HT1080 (cell line): Measurements from ENCODE around the gene FAM117A. TPM values are rescaled to one million over a fixed set of nuclear protein-coding genes. Genes with fewer than 3 reads are reported as not detected.
"Not testable (repeated sequence)": the region's sequence is repeated elsewhere in the genome, so short reads cannot be mapped to it uniquely, and the experiment has no call there.

ENCODE experiments used
- DNase-seq: peaks from one replicate; pipeline ENCODE4 v3.0.0-alpha.2; 2015; ENCODE audit warnings: low read depth
- total RNA-seq: library from RNA; depleted of rRNA; stranded (reverse); fragments of >200 nt; shearing (Covaris generic); gene quantifications from 2 replicates; pipeline ENCODE4 v1.2.3, GENCODE V29; 2014

Gene FAM117A
- total RNA-seq, 1 experiment from 2014 or later, result 5.4 TPM

DNA sequence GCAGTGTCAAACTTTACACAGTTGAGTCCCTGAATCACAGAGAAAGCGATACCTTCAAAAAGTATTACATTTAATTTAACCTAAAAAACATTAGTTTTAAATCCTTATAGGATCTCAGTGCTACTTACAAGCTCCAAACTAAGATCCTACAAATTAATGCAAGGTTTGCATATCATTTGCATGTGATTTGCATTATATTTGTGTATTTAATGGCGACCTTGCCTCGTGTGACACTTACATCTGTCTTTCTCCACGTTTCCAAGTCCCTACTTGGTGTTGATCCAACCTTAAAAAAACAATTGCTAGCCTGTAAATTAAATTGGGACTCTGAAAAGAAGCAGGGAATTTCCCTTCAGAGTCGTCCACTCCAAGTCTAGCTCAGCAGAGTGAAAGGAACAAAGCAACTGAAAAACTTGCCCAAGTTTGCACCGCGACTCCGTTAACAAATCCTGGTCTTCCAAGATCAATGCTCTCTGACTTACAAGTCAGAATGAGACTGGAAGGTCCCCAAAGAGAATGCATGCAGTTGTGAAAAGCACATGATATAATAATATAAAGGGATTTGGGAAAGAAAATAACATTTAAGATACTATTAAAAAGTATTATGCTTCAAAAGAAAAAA lies 739 bp upstream of the FAM117A start:
- no peak for DNase-seq

DNA sequence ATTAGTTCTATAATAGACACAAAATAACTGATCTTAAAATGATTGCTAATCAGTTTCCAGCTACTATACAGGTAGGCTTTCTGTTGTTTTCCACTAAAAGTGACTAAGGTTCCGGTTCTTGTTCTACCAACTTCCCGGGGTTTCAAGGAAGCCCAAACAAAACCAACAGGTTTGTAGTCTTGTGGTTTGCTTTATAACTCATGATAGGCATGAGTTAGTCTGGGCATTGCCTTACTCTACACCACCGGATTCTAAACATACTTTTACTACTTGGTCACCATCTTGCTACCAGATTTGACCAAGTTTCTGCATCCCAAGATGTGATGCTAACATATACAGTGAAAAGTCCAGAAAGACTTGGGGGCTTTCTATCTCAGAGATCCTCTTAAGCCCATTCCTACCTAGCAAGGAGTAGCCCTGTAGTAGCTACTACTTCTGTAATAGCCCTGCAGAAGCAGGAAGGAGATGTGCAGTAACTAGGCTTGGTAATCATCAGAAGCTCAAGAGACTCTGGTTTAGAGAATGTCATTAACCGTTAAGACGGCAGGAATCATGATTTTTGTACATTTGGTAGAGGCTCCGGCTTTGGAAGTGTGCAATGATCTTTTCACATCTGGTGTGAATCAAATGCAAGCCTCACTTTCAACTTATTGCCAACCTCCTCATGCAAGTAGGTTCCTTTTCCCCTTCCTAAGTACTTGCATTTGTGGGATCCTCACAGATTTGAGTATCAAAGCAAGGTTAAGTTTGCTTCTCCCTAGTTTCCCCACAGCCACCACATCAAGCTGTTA lies 1.6 kb downstream of the FAM117A start:
- no peak for DNase-seq

DNA sequence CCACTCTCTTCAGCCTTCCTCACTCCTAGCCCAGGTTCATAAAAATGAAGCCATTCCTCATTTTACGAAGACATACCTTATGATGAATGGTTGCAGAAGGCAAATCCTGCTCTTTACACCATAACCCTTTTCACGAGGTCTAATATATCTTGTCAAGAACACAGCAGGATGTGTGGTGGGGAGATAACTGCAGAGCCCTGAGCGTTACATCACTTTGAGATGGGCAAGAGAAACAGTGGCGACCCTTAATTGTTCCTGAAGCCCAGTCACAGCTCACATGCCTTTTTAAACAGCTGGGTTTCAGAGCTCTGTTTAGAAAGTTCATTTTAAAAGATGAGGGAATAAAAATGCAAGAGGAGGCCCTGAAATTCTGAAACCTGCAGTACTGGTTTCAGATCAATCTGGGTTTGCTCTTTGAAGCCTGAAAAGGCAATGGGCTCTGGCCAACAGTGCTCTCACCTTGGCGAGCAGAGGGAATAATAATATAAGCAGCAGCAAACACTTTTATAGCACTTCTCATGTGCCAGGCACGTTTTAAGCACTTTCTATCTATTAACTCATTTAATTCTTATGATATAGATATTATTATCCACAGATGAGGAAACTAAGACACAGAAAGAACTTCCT lies 2.9 kb downstream of the FAM117A start:
- DNase-seq, result no peak

DNA sequence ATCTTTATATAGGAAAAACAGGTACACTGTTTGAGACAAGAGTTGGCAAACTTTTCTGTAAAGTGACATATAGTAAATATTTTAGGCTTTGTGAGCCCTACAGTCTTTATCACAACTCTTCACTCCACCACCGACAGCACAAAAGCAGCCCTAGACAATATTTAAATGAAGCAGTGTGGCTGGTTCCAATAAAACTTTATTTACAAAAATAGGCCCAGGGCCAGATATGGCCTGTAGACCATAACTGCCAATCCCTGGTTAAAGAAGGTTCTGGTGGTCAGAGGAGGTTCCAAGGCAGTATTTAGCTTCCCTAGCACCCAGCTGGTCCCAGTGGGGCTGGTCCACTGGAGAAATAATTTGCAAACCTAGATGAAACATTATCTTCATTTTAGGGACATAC lies 3.6 kb downstream of the FAM117A start:
- no peak for DNase-seq

DNA sequence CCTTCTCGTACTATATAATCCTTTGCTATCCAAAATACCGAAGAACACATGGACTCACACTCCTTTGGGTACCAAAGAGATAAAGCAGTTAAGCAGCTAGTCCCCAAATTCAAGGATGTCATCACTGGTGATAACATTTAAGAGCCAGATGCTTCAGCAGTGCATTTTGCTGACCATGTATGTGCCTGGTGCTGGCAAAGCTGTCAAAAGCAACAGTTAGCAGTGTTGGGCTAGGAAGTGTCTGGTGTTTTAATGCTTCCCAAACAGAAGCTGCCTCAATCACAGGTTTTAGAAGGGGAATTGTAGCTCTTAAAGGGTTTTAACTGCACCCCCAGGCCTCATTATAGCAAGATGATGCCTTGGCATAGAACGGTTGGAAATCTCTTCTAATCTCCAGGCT lies 4.7 kb downstream of the FAM117A start:
- DNase-seq, result no peak

DNA sequence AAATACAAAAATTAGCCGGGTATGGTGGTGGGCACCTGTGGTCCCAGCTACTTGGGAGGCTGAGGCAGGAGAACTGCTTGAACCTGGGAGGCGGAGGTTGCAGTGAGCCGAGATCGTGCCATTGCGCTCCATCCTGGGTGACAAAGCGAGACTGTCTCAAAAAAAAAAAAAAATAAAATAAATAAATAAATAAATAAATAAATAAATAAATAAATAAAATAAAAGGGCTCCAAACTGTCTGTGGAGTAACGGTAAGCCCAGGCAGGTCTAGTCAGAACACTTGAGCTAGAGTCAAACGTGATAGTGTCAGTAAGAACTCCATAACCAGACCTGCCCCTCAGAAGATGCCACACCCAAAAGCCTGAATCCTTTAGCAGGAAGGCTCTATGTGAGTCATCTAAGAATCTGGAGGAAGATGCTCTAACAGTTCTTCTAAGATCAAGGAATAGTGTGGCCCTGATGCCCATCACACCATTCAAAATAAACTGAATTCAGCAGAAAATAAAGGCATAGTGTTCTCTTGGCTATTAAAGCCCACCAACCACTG lies 5.4 kb downstream of the FAM117A start:
- not testable (repeated sequence) for DNase-seq

DNA sequence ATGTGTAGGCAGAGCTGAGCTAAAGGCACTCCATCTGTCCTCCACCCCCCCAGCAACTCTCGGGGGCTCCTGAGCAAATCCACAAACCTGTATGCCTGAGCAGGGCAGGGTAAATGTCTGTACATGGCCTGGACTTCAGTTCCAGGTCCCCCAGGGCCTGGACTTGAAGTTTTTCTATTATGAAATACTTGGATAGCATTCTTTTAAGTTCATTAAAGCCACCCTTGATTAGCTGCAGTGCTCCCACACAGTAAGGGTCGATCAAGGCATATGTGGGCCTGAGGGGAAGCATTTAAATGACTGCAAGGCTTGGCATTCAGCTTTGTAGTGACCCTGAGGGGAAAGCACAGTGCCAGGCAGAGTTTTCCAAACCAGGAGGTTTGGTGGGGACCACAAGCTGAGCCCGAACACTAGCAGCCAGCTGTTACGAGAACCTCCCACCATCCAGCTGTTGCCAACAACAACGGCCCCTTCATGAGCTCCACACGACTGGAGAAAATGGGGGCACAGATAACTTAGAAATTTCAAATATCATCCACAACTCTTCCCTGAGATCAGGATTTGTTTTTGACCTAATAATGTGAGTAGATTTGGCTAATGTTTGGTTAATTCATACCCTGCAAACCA lies 6.7 kb downstream of the FAM117A start:
- no peak for DNase-seq

DNA sequence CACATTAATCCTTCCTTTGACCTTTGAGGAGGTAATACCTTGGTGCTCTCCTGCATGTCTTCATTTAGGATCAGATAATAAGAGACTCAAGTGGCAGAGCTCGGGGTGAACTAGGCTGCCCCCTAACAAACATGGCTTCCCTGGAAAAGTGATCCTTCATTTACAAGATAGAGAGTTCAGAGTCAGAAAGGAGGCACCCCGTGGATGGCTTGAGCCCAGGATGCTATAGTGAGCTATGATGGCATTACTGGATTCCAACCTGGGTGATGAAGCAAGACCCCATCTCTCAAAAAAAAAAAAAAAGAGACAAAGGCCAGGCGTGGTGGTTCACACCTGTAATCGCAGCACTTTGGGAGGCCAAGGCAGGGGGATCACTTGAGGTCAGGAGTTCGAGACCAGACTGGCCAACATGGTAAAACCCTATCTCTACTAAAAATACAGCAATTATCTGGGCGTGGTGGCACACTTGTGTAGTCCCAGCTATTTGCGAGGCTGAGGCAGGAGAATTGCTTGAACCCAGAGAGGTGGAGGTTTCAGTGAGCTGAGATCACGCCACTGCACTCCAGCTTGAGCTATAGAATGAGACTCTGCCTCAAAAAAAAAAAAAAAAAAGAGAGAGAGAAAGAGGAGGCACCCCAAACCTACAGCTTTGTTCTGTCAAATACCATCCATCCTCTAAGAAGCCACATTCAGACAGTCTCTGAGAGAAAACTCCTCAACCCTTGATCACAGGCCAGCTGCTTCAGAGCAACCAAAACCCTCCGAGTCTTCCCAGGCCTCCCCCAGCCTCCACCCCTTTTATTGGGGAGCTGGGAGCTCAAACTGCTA lies 7.4 kb downstream of the FAM117A start:
- DNase-seq, result no peak

DNA sequence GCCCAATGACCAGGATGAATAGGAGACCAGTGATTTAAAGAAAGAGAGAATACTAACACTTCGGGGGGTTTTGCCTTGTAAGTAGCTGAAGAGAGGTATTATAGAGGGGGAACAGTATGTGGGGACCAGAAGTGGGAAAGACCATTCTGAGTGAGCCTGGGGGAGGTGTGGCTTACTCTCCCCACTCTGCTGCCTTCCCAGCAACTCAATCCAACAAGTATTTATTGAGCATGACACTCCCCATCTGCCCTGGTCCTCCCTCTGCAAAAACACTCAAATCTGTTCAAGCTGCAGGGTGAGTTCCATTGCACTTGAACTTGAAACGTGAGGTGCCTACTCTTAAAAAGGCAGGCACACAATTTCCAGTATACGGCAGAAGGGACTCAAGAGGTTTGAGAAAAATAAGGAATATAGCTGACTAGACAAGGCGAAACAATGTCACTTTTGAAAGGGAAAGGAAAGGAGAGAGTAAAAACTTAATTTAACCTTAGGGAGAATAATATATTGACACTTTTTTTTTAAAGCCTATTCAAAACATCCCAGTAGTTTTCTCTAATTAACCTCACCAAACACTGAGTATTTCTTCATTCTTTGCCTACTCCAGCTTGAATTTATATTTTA lies 8.2 kb downstream of the FAM117A start:
- DNase-seq, result no peak

DNA sequence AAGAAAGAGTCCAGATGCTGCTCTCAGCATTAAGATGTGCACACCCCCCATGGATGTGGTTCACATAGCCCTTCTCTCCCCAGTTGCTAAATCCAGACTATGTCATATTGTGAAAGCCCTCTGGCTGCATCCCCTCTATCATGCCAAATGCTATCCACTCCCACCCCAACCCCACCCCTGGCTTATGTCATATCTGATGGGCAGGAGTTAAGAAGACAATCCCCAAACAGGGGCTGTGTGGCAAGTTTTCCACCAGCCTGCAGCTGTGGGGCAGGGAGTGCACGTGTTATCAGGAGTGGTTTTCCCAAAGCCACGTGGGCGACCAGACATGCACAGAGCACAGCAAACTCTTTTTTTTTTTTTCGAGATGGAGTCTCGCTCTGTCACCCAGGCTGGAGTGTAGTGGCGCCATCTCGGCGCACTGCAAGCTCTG lies 10.0 kb downstream of the FAM117A start:
- no peak for DNase-seq

DNA sequence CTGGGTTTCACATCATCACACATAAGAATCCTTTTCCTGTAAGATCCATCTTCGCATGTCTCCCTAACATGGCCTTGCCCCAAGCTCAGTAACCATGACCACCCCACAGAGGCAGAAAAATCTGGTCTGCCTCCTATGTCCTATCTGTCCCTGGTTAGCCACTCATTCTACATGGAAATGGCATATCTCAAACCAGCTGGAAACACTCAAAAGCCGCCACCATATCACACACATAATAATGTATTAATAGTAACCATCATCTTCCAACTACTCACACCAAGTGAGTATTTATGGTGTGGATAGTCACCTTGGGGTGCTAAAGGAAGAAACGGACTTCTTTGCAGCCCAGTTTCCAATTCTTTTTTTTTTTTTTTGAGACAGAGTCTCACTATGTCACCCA lies 11.4 kb downstream of the FAM117A start:
- DNase-seq, result no peak

DNA sequence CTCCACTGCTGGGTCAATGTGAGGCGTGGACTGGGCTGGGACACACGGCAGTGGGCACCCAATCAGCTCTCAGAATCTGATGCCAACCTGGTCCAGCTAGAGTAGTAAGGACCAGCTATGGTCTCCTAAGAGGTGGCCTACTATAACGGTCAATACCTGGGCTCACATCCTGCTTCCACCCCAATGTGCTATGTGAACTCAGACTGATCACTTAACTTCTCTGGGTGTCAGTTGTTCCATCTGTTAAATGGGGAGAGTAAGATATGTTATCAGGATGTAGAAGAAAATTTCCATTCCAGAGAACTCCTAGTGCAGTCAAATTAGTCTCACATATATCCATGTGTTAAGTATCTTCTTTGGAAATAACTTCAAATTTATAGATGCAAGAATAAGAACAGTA lies 14.2 kb downstream of the FAM117A start:
- DNase-seq, result no peak

DNA sequence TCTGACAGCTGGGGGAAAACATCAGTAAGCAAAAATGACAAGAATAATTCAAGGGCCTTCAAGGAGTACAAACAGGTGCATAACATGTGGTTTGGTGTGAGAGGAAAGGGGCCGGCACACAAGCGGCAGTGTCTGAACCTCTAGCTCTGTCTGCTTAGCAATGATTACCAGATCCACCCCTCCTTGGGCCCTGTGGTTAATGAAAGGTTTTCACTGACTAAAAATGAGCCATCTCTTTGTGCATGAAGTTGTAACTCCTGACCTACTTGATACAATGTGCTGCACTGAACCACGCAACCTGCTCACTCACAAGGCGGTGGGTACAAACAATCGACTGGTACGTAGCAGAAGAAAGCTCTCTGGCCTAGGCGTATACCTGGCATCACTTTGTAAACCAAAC lies 15.1 kb downstream of the FAM117A start:
- DNase-seq, result no peak

DNA sequence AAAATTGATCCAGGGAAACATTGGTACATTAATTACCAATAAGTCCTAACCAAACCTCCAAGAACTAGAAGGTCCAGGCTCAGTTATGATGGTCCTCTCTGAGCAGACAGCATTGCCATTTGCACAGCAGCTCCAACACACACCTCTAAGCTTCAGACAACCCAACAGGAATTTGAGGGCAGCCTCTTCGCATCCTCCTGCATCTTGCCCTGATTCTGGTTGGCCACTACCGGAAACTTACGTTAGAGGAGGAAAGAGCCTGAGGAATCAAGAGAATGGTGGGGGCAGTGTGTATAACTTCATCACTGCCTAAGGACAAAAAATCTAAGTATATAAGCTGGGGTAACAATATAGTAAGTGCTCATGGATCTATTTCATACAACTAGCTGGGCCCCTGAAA lies 15.7 kb downstream of the FAM117A start:
- DNase-seq, result no peak

DNA sequence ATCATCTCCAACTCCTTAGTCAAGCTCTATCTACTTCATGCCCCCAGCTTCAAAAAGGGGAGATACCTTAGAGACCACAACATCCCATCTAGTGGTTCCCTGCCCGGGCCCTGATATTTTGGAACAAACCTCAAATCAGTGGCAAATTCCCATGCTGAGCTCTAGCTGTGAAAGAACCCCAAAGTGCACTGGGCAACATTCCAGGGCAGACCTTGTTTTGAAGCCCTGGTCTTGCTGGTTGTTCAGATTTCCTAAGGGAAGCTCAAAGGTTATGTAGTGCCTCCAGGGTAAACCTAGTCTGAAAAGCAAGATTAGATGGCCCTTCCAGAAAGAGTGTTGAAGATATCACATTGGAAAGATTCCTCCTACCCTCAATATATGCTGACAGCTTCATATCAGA lies 16.3 kb downstream of the FAM117A start:
- no peak for DNase-seq

DNA sequence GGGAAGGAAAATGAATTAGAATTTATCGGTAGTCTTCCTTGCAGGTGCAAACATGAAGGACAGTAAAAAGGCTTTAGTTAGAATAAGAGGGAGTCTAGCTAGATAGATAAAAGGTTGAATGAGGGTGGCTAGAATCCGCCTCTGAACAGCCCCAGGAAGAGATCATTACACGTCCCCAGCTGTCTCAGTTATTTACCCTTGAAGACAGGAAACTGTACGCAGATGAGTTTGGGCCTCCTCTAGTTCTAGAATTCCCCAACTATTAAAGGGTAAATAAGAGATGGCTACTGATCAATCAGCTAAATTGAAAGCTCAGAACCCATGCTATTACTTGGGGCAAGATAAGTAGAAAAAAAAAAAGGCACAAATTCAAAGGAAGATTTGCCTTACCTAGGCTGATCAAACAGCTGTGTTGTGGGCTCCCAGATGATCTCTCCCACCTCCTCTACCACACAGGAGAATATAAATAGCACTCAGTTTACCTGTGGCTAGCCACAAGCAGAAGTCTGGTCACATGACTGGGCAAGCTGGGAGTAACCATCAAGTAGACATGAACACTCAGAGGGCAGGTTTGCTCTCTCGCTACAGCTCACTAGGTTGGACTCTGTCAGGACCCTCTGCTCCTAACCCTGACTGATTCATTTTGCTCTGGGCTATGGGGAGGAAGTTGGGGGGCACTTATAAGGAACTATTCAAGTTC lies 17.0 kb downstream of the FAM117A start:
- no peak for DNase-seq

DNA sequence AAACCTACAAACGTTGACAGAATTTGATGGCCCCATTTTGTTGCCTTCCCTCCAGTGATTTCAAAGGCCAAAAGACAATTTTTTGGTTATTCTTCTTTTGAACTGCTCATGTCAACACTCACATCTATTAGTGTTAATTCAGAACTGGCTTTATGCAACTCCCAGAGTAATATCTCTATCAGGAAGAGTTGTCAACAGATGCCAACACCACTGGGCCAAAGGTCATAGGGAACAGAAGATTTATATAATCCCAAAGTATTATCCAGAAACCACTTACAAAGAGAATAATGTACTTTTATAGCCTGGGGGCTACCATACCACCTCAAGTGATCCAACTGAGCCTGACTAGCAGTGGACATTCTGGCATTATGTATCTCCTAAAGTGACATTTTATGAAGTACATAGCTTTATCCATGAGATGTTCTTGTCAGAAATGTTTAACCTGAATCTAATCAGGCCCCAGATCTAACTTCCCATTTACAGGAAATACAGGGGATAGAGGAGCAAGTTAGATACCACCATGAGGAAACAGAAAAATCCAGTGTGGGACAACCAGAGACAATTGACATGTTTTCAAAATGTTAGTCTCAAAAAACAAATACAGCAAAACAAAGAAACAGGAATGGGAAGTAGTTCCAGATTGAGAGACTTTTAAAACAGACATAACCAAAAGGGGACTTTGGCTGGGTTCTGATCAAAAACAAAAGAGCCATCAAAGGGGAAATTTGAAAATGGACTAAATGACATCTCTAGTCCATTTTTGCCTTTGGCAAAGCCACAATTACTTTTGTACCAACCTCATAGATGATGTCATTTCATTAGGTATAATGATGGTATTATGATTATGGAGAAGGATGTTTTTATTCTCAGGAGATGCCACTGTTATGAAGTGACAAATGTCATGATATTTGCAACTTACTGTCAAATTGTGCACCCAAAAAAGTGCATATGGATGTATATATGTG lies 18.5 kb downstream of the FAM117A start:
- no peak for DNase-seq

DNA sequence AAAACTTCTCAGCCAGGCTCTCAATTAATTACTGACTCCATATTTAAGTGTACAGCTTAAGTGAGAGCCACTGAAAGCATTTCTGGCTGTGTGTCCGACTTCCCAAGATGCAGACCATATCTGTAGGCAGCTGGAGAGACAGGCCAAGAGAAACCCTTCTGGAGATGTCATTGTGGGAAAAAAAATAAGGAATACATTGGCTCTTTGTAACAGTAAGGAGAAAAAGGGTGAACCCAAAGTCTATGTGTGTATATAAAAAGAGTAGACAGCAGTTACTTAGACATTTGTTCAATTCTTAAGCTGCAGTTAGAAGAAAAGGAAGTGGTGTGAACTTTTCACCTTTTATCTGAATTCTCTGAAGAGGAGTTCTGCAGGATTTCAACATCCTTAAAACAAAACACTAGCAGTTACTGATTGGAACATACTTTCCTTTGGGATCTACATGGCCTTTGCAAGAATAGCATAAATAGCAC lies 21.7 kb downstream of the FAM117A start:
- no peak for DNase-seq

DNA sequence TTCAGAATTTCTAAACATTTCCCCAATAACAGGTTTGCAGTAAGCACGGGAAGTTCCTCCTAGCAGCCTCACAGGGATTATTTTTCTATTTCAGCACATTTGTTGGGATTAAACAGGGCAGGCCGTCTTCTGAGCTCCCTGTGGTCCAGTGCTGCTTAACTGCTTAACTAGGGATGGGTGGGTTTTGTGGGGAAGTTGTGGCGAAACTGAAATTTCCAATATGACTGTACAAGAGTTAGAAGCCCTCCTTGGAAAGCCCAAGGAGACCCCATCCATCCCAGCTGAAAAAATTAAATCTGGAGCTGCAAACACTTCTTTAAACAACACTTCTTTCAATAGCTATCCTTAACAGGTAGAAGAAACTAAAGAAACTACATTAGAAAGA lies 22.2 kb downstream of the FAM117A start:
- no peak for DNase-seq
